Hepatocyte (in vitro differentiated cells): ENCODE results near the gene TTLL4.

Experiments
- EZH2 ChIP-seq: fragments of 200-600 bp; sonication (generic); IDR thresholded peaks from 2 replicates; pipeline ENCODE4 v1.6.1; 2016; ENCODE audit warnings: antibody characterized with exemption, mild to moderate bottlenecking, borderline replicate concordance
- EZH2phosphoT487 ChIP-seq: fragments of 200-600 bp; sonication (generic); IDR thresholded peaks from one replicate; pipeline ENCODE4 v1.6.1; 2018; ENCODE audit warnings: antibody characterized with exemption, mild to moderate bottlenecking, low read depth, moderate library complexity; ENCODE audit not compliant: unreplicated experiment, severe bottlenecking
- TF ChIP-seq, protein P1 (sequence below): fragments of 200-600 bp; sonication (generic); IDR thresholded peaks from 2 replicates; pipeline ENCODE4 v1.5.1; 2016; ENCODE audit warnings: antibody characterized with exemption, mild to moderate bottlenecking; ENCODE audit not compliant: poor library complexity

DNA sequence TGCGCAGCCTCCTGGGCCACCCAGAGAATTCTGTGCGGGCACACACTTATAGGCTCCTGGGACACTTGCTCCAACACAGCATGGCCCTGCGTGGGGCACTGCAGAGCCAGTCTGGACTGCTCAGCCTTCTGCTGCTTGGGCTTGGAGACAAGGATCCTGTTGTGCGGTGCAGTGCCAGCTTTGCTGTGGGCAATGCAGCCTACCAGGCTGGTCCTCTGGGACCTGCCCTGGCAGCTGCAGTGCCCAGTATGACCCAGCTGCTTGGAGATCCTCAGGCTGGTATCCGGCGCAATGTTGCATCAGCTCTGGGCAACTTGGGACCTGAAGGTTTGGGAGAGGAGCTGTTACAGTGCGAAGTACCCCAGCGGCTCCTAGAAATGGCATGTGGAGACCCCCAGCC, 11.8 kb upstream of the TTLL4 start:
- TF ChIP-seq EZH2 (no peak), EZH2phosphoT487 (no peak)
- TF ChIP-seq, protein P1, sequence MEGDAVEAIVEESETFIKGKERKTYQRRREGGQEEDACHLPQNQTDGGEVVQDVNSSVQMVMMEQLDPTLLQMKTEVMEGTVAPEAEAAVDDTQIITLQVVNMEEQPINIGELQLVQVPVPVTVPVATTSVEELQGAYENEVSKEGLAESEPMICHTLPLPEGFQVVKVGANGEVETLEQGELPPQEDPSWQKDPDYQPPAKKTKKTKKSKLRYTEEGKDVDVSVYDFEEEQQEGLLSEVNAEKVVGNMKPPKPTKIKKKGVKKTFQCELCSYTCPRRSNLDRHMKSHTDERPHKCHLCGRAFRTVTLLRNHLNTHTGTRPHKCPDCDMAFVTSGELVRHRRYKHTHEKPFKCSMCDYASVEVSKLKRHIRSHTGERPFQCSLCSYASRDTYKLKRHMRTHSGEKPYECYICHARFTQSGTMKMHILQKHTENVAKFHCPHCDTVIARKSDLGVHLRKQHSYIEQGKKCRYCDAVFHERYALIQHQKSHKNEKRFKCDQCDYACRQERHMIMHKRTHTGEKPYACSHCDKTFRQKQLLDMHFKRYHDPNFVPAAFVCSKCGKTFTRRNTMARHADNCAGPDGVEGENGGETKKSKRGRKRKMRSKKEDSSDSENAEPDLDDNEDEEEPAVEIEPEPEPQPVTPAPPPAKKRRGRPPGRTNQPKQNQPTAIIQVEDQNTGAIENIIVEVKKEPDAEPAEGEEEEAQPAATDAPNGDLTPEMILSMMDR: no peak
